A549 (cell line): ENCODE measurements around the gene CIB4. TPM values are rescaled to one million over a fixed set of nuclear protein-coding genes. Genes with fewer than 3 reads are reported as not detected.

Experiments
- ATAC-seq, 2 experiments: fragments of 200-7000 bp in 1 of 2; fragments of >200 bp in 1 of 2; cut with Nextera tagmentation in 1 of 2; cut with Tn5 transposase in 1 of 2; 3 replicates each; pipeline versions ENCODE4 v1.8.0 to v1.9.1; 2018 to 2020; ENCODE audit warnings: mild to moderate bottlenecking in 1 of 2, moderate library complexity in 1 of 2
- CTCF ChIA-PET: fragments of 300-600 bp; sonication (Branson Sonifier 250); formaldehyde crosslinking; extraction: SDS; loops from one replicate; lab custom pipeline; 2021; ENCODE audit warnings: antibody characterized with exemption, inconsistent platforms; lab: Yijun Ruan, JAX
- POLR2A ChIA-PET: fragments of 350-600 bp; formaldehyde crosslinking; extraction: SDS; loops from one replicate; lab custom pipeline; 2021; ENCODE audit warnings: antibody characterized with exemption, inconsistent platforms; lab: Yijun Ruan, JAX
- DNase-seq, 2 experiments: peaks; one replicate each; pipeline versions ENCODE4 v3.0.0 to v3.0.0-alpha.2; 2011 to 2016; ENCODE audit warnings: low read depth in 1 of 2, low spot score in 1 of 2
- FAIRE-seq: peaks from 2 replicates; lab custom pipeline; 2011; peaks lifted over from hg19 to GRCh38; lab: Jason Lieb, UNC
- H3K27ac ChIP-seq, 2 experiments: fragments of >200 bp; sonication (Bioruptor Twin); formaldehyde crosslinking; 3 replicates each; pipeline ENCODE4 v1.5.1; 2016 to 2017
- H3K4me1 ChIP-seq: fragments of >200 bp; sonication (Bioruptor Twin); formaldehyde crosslinking; 3 replicates; pipeline ENCODE4 v1.6.1; 2016
- H3K4me2 ChIP-seq: fragments of >200 bp; sonication (Bioruptor Twin); formaldehyde crosslinking; 3 replicates; pipeline ENCODE4 v1.6.1; 2016
- H3K4me3 ChIP-seq: fragments of >200 bp; sonication (Bioruptor Twin); formaldehyde crosslinking; 3 replicates; pipeline ENCODE4 v1.5.1; 2016
- H3K9me3 ChIP-seq: fragments of >200 bp; sonication (Bioruptor Twin); formaldehyde crosslinking; 3 replicates; pipeline ENCODE4 v1.6.1; 2016
- BCL3 ChIP-seq: fragments of >200 bp; sonication (Bioruptor Twin); formaldehyde crosslinking; IDR thresholded peaks from 3 replicates; pipeline ENCODE4 v1.6.1; 2016
- CBX2 ChIP-seq: fragments of 200-600 bp; sonication (generic); IDR thresholded peaks from 2 replicates; pipeline ENCODE4 v1.6.1; 2016; ENCODE audit warnings: low read depth, mild to moderate bottlenecking, borderline replicate concordance
- CBX8 ChIP-seq: fragments of 200-600 bp; sonication (generic); IDR thresholded peaks from 2 replicates; pipeline ENCODE4 v1.6.1; 2016
- CHD2 ChIP-seq: fragments of 150-350 bp; IDR thresholded peaks from 2 replicates; pipeline ENCODE4 v1.6.1; 2014; ENCODE audit warnings: low read length; ENCODE audit not compliant: partially characterized antibody
- EHMT2 ChIP-seq: fragments of 200-600 bp; sonication (generic); IDR thresholded peaks from 2 replicates; pipeline ENCODE4 v1.6.1; 2016; ENCODE audit warnings: antibody characterized with exemption, low read depth, mild to moderate bottlenecking, moderate library complexity
- ELK1 ChIP-seq: fragments of 150-350 bp; IDR thresholded peaks from 2 replicates; pipeline ENCODE4 v1.6.1; 2014; ENCODE audit warnings: low read depth, mild to moderate bottlenecking, low read length
- EP300 ChIP-seq, 2 experiments: fragments of >200 bp; sonication (Bioruptor Twin); formaldehyde crosslinking; IDR thresholded peaks; 2 replicates in 1 of 2; 3 replicates in 1 of 2; pipeline ENCODE4 v1.6.1; 2016 to 2017
- ESRRA ChIP-seq: fragments of 150-350 bp; IDR thresholded peaks from 2 replicates; pipeline ENCODE4 v1.6.1; 2014; ENCODE audit warnings: mild to moderate bottlenecking, low read length, borderline replicate concordance
- FOSL2 ChIP-seq, 2 experiments: fragments of 450-650 bp in 1 of 2; fragments of >200 bp in 1 of 2; sonication (Bioruptor Twin) in 1 of 2; formaldehyde crosslinking; IDR thresholded peaks; 2 replicates each; pipeline versions ENCODE4 v1.5.0 to v1.6.1; 2016 to 2020; ENCODE audit warnings: mild to moderate bottlenecking in 1 of 2, moderate library complexity in 1 of 2
- FOXS1 ChIP-seq: fragments of 250-450 bp; sonication (Bioruptor Pico); IDR thresholded peaks from 2 replicates; pipeline ENCODE4 v1.5.0; 2020; ENCODE audit warnings: mild to moderate bottlenecking, moderate library complexity
- HES2 ChIP-seq: fragments of >200 bp; sonication (Bioruptor Twin); formaldehyde crosslinking; IDR thresholded peaks from 2 replicates; pipeline ENCODE4 v1.6.1; 2016
- HOXA7 ChIP-seq: fragments of 250-450 bp; sonication (Bioruptor Pico); IDR thresholded peaks from 2 replicates; pipeline ENCODE4 v1.5.0; 2020; ENCODE audit warnings: mild to moderate bottlenecking, moderate library complexity
- JUN ChIP-seq, 2 experiments: fragments of >200 bp; sonication (Bioruptor Twin); formaldehyde crosslinking; IDR thresholded peaks; 2 replicates in 1 of 2; 3 replicates in 1 of 2; pipeline ENCODE4 v1.6.1; 2016 to 2017
- MAX ChIP-seq: IDR thresholded peaks from 2 replicates; pipeline ENCODE4 v1.6.1; 2012
- NFE2L2 ChIP-seq: fragments of 150-350 bp; conservative IDR thresholded peaks from 2 replicates; pipeline ENCODE4 v1.6.1; 2014; ENCODE audit warnings: low read length
- NPAS2 ChIP-seq: fragments of 250-450 bp; sonication (Bioruptor Pico); IDR thresholded peaks from 2 replicates; pipeline ENCODE4 v1.8.0; 2022; ENCODE audit warnings: mild to moderate bottlenecking, moderate library complexity, borderline replicate concordance
- NR3C1 ChIP-seq: fragments of >200 bp; sonication (Bioruptor Twin); formaldehyde crosslinking; IDR thresholded peaks from 3 replicates; pipeline ENCODE4 v1.6.1; 2017
- RAD21 ChIP-seq, 2 experiments: fragments of >200 bp in 1 of 2; sonication (Bioruptor Twin) in 1 of 2; formaldehyde crosslinking in 1 of 2; IDR thresholded peaks in 1 of 2; conservative IDR thresholded peaks in 1 of 2; 2 replicates in 1 of 2; 3 replicates in 1 of 2; pipeline ENCODE4 v1.6.1; 2012 to 2018; ENCODE audit warnings: inconsistent platforms in 1 of 2
- RARB ChIP-seq: fragments of 250-450 bp; sonication (Bioruptor Pico); IDR thresholded peaks from 2 replicates; pipeline ENCODE4 v1.8.0; 2021; ENCODE audit warnings: mild to moderate bottlenecking, moderate library complexity
- SREBF2 ChIP-seq: fragments of 450-650 bp; IDR thresholded peaks from 2 replicates; pipeline ENCODE4 v1.6.1; 2014; ENCODE audit warnings: mild to moderate bottlenecking, moderate library complexity
- TFCP2L1 ChIP-seq: fragments of 250-450 bp; sonication (Bioruptor Pico); IDR thresholded peaks from 2 replicates; pipeline ENCODE4 v1.5.0; 2021; ENCODE audit warnings: mild to moderate bottlenecking
- USF2 ChIP-seq: fragments of 450-650 bp; IDR thresholded peaks from 2 replicates; pipeline ENCODE4 v1.6.1; 2014; ENCODE audit warnings: antibody characterized with exemption
- ZNF302 ChIP-seq: fragments of 250-450 bp; sonication (Bioruptor Pico); IDR thresholded peaks from 2 replicates; pipeline ENCODE4 v1.9.0; 2021; ENCODE audit warnings: inconsistent platforms, mild to moderate bottlenecking, moderate library complexity
- ZSCAN20 ChIP-seq: fragments of 250-450 bp; sonication (Bioruptor Pico); IDR thresholded peaks from 2 replicates; pipeline ENCODE4 v1.8.0; 2022; ENCODE audit warnings: mild to moderate bottlenecking, moderate library complexity
- WGBS: methylation state at CpG from one replicate; pipeline ENCODE4 v1.1.6; 2017; ENCODE audit errors: missing lambda C conversion rate; 5-methylcytosine and 5-hydroxymethylcytosine counted together
- polyA plus RNA-seq, 4 experiments: library from polyadenylated mRNA; depleted of rRNA in 3 of 4; stranded (reverse); fragments of >200 nt; fragmentation: RNase III in 1 of 4; extraction: RNeasy Plus Mini Kit Qiagen cat#74134 plus additional on column Dnase treatment in 1 of 4; gene quantifications; 2 replicates in 3 of 4; 3 replicates in 1 of 4; pipeline ENCODE4 v1.2.3, GENCODE V29; 2011 to 2017

Gene CIB4
- polyA plus RNA-seq, 2 of the 4 experiments (the other 2 are of a cell fraction) = 0.30 to 1.0 TPM

- H3K4me2 ChIP-seq = no peak overlapping the region
- H3K9me3 ChIP-seq = peaks cover 8% of the 10 kb centered on the region; the same call in 2 of the 3 replicates
- 49% methylated on average over 14 of the region's 14 CpGs for WGBS
- DNase-seq = no peak
- H3K4me3 ChIP-seq = no peak overlapping the region
- POLR2A ChIA-PET = no interaction called here
- ATAC-seq = no peak
- H3K27ac ChIP-seq = no peak overlapping the region
- CTCF ChIA-PET = interaction anchor here (1.0 to 2.1 kb wide), 5 partner anchors 11 to 172 kb away, joined by 3 to 7 read pairs (median 4); no protein-coding TSS in a partner anchor
- no peak for TF ChIP-seq HOXA7 (CRISPR knock-in tag)
- TF ChIP-seq CBX8 = no peak
- no peak for TF ChIP-seq USF2
- no peak for TF ChIP-seq FOXS1 (CRISPR knock-in tag)
- no peak for TF ChIP-seq EHMT2
- TF ChIP-seq RARB (CRISPR knock-in tag) = no peak
- no peak for TF ChIP-seq ESRRA
- no peak for TF ChIP-seq BCL3
- TF ChIP-seq CBX2 = no peak
- TF ChIP-seq ZNF302 (CRISPR knock-in tag) = no peak
- no peak for TF ChIP-seq TFCP2L1 (CRISPR knock-in tag)
- TF ChIP-seq NFE2L2 = no peak
- no peak for TF ChIP-seq FOSL2 (IDR thresholded peaks at IDR 0.05)
- no peak for TF ChIP-seq FOSL2 (CRISPR knock-in tag; IDR thresholded peaks at IDR 0.05)
- H3K4me1 ChIP-seq = peaks cover 20% of the 10 kb centered on the region
- no peak for FAIRE-seq
These were observed 33.0 kb upstream of the CIB4 start for GRCh38 chr2:26674002-26674751.

GRCh38 chr2:26672818-26673393, 31.7 kb upstream of the CIB4 start:
- TF ChIP-seq ZSCAN20 (CRISPR knock-in tag) = no peak
- no peak for TF ChIP-seq HES2
- no peak for TF ChIP-seq RAD21 (conservative IDR thresholded peaks at IDR 0.05 in 1 of 2, IDR thresholded peaks at IDR 0.05 in 1 of 2)
- no peak for TF ChIP-seq EP300 (IDR thresholded peaks at IDR 0.05)
- no peak for TF ChIP-seq CHD2
- no peak for TF ChIP-seq FOSL2 (IDR thresholded peaks at IDR 0.05)
- TF ChIP-seq FOSL2 (CRISPR knock-in tag; IDR thresholded peaks at IDR 0.05) = no peak
- no peak for TF ChIP-seq ELK1
- TF ChIP-seq NR3C1 = no peak
- no peak for TF ChIP-seq NPAS2 (CRISPR knock-in tag)
- TF ChIP-seq JUN (IDR thresholded peaks at IDR 0.05) = no peak
- TF ChIP-seq MAX = no peak
- TF ChIP-seq SREBF2 = no peak
- TF ChIP-seq, all 56 proteins: peak for 0
- 67% methylated on average over 9 of the region's 9 CpGs for WGBS
- no peak for FAIRE-seq

More at GRCh38 chr2:26672818-26673393, 31.7 kb upstream of the CIB4 start:
- Histone ChIP-seq H3K9me3 (peaks cover 8% of the 10 kb centered on the region; the same call in 2 of the 3 replicates), H3K27ac (no peak overlapping the region), H3K4me1 (peaks cover 20% of the 10 kb centered on the region), H3K4me3 (no peak overlapping the region), H3K4me2 (no peak overlapping the region)
- ChIA-PET CTCF (interaction anchor here (1.3 to 2.1 kb wide), 3 partner anchors 14 to 95 kb away, joined by 3 to 7 read pairs (median 5); no protein-coding TSS in a partner anchor), POLR2A (interaction anchor here (0.6 kb wide), 1 partner anchor 70 kb away, joined by 3 read pairs; no protein-coding TSS in a partner anchor)
- DNase-seq (no peak), ATAC-seq (no peak)
